ENCODE measurements around the gene CUL4A. TPM values are rescaled to one million over a fixed set of nuclear protein-coding genes. Genes with fewer than 3 reads are reported as not detected.

The CUL4A gene
- total RNA-seq, 1 donor from 2014 or later, result 104 TPM

- peaks cover 9% of the 10 kb centered on the region for H3K27me3 ChIP-seq (ENCODE audit: control insufficient read depth, insufficient read depth, low read length)
- DNase-seq (ENCODE audit: low read depth), result no peak
- peak; percentile 23 for FAIRE-seq
- no peak overlapping the region for H3K4me3 ChIP-seq (ENCODE audit: low read depth, low read length)
- TF ChIP-seq, protein P1, sequence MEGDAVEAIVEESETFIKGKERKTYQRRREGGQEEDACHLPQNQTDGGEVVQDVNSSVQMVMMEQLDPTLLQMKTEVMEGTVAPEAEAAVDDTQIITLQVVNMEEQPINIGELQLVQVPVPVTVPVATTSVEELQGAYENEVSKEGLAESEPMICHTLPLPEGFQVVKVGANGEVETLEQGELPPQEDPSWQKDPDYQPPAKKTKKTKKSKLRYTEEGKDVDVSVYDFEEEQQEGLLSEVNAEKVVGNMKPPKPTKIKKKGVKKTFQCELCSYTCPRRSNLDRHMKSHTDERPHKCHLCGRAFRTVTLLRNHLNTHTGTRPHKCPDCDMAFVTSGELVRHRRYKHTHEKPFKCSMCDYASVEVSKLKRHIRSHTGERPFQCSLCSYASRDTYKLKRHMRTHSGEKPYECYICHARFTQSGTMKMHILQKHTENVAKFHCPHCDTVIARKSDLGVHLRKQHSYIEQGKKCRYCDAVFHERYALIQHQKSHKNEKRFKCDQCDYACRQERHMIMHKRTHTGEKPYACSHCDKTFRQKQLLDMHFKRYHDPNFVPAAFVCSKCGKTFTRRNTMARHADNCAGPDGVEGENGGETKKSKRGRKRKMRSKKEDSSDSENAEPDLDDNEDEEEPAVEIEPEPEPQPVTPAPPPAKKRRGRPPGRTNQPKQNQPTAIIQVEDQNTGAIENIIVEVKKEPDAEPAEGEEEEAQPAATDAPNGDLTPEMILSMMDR (IDR thresholded peaks at IDR 0.05; ENCODE audit: insufficient read depth, low read length, severe bottlenecking), result no peak
- H3K36me3 ChIP-seq (ENCODE audit: control insufficient read depth, insufficient read depth, low read length), result no peaks in the 10 kb centered on the region
Measured at GRCh38 chr13:113164492-113164891, 44.9 kb upstream of the CUL4A start.

- DNase-seq (ENCODE audit: low read depth) (no peak), FAIRE-seq (no peak)
- H3K4me3 ChIP-seq (ENCODE audit: low read depth, low read length), result no peak overlapping the region
- TF ChIP-seq, protein P1 (IDR thresholded peaks at IDR 0.05; ENCODE audit: insufficient read depth, low read length, severe bottlenecking), result no peak
- H3K27me3 ChIP-seq (ENCODE audit: control insufficient read depth, insufficient read depth, low read length), result peaks cover 7% of the 10 kb centered on the region
- no peaks in the 10 kb centered on the region for H3K36me3 ChIP-seq (ENCODE audit: control insufficient read depth, insufficient read depth, low read length)
Measured at GRCh38 chr13:113166266-113166665, 43.1 kb upstream of the CUL4A start.

GRCh38 chr13:113166681-113167080 lies 42.7 kb upstream of the CUL4A start:
- FAIRE-seq (no peak), DNase-seq (ENCODE audit: low read depth) (no peak)
- TF ChIP-seq, protein P1 (IDR thresholded peaks at IDR 0.05; ENCODE audit: insufficient read depth, low read length, severe bottlenecking), result no peak
- Histone ChIP-seq H3K27me3 (ENCODE audit: control insufficient read depth, insufficient read depth, low read length) (peaks cover 4% of the 10 kb centered on the region), H3K4me3 (ENCODE audit: low read depth, low read length) (no peak overlapping the region), H3K36me3 (ENCODE audit: control insufficient read depth, insufficient read depth, low read length) (no peaks in the 10 kb centered on the region)

GRCh38 chr13:113167155-113167554 lies 42.3 kb upstream of the CUL4A start:
- no peak overlapping the region for H3K4me3 ChIP-seq (ENCODE audit: low read depth, low read length)
- H3K36me3 ChIP-seq (ENCODE audit: control insufficient read depth, insufficient read depth, low read length), result no peaks in the 10 kb centered on the region
- H3K27me3 ChIP-seq (ENCODE audit: control insufficient read depth, insufficient read depth, low read length), result peaks cover 4% of the 10 kb centered on the region
- TF ChIP-seq, protein P1 (IDR thresholded peaks at IDR 0.05; ENCODE audit: insufficient read depth, low read length, severe bottlenecking), result no peak
- no peak for DNase-seq (ENCODE audit: low read depth)
- no peak for FAIRE-seq

GRCh38 chr13:113167575-113167974 lies 41.8 kb upstream of the CUL4A start:
- Histone ChIP-seq H3K36me3 (ENCODE audit: control insufficient read depth, insufficient read depth, low read length) (no peaks in the 10 kb centered on the region), H3K4me3 (ENCODE audit: low read depth, low read length) (no peak overlapping the region), H3K27me3 (ENCODE audit: control insufficient read depth, insufficient read depth, low read length) (peaks cover 4% of the 10 kb centered on the region)
- TF ChIP-seq, protein P1 (IDR thresholded peaks at IDR 0.05; ENCODE audit: insufficient read depth, low read length, severe bottlenecking), result no peak
- DNase-seq (ENCODE audit: low read depth) (no peak), FAIRE-seq (no peak)

DNA sequence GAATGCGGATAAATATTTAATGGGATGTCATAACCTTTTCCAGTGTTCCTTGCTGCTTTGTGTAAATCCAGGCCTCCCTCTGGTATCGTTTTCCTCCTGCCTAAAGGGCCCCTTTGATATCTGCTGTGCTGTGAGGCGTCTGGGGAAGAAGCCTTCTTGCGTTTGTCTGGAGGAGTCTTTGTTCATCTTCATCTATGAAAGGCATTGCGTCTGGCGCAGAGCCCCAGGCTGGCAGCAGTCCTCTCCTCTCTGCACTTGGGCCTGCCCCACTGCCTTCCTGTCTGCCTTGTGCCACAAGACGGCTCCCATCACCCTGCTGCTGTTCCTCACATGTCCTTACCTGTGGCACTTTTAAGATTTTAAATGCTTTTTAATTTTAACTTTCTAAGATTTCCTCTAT lies 41.2 kb upstream of the CUL4A start:
- Histone ChIP-seq H3K27me3 (ENCODE audit: control insufficient read depth, insufficient read depth, low read length) (peaks cover 2% of the 10 kb centered on the region), H3K4me3 (ENCODE audit: low read depth, low read length) (no peak overlapping the region), H3K36me3 (ENCODE audit: control insufficient read depth, insufficient read depth, low read length) (no peaks in the 10 kb centered on the region)
- TF ChIP-seq, protein P1 (IDR thresholded peaks at IDR 0.05; ENCODE audit: insufficient read depth, low read length, severe bottlenecking), result no peak
- DNase-seq (ENCODE audit: low read depth) (no peak), FAIRE-seq (no peak)

All from bronchial epithelial cell (primary cell).